Stimulated activated CD8-positive, alpha-beta memory T cell treated with anti-CD3 and anti-CD28 coated beads, Interleukin-12 subunit alpha, Interleukin-12 subunit beta, amount 100 ng/mL, for 24 hours (primary cell): ENCODE data around the gene POLR3F.
"Not testable (repeated sequence)": the region's sequence is repeated elsewhere in the genome, so short reads cannot be mapped to it uniquely, and the experiment has no call there.

Source experiments
- DNase-seq: peaks from one replicate; pipeline ENCODE4 v3.0.0-alpha.2; 2020; ENCODE audit errors: extremely low read depth

Gene POLR3F

GRCh38 chr20:18466894-18467730 is at the start of gene POLR3F, which contains the start of gene DZANK1:
TSS of gene POLR3F (plus strand) at chr20:18467390. CDS start at chr20:18467507, 117 bp downstream.
TSS of gene DZANK1 (minus strand) at chr20:18467030. CDS start at chr20:18465358, 1,672 bp downstream.
- peak; percentile 82 for DNase-seq

GRCh38 chr20:18421608-18422007 is 45.6 kb upstream of the POLR3F start:
- DNase-seq: no peak

- no peak for DNase-seq
Measured at GRCh38 chr20:18427214-18427613, 40.0 kb upstream of the POLR3F start.

- DNase-seq: no peak
Measured at GRCh38 chr20:18428490-18429173, 38.6 kb upstream of the POLR3F start.

GRCh38 chr20:18430172-18430826 is 36.9 kb upstream of the POLR3F start:
- no peak for DNase-seq

GRCh38 chr20:18431206-18431605 is 36.0 kb upstream of the POLR3F start:
- DNase-seq: no peak

- no peak for DNase-seq
Measured at GRCh38 chr20:18436847-18437246, 30.3 kb upstream of the POLR3F start.

- DNase-seq: no peak
Measured at GRCh38 chr20:18440403-18440802, 26.8 kb upstream of the POLR3F start.

GRCh38 chr20:18443886-18444285 is 23.3 kb upstream of the POLR3F start:
- DNase-seq: no peak

- no peak for DNase-seq
Measured at GRCh38 chr20:18456600-18456999, 10.6 kb upstream of the POLR3F start.

GRCh38 chr20:18465536-18466200 is 1.5 kb upstream of the POLR3F start:
- no peak for DNase-seq

- DNase-seq: no peak
Measured at GRCh38 chr20:18466574-18466893, 656 bp upstream of the POLR3F start.

GRCh38 chr20:18477218-18477617 is 10.0 kb downstream of the POLR3F start:
- no peak for DNase-seq

GRCh38 chr20:18477821-18478220 is 10.6 kb downstream of the POLR3F start:
- no peak for DNase-seq

GRCh38 chr20:18481596-18481995 is 14.4 kb downstream of the POLR3F start:
- no peak for DNase-seq

- no peak for DNase-seq
Measured at GRCh38 chr20:18488301-18488700, 21.1 kb downstream of the POLR3F start.

GRCh38 chr20:18496042-18496441 is 28.9 kb downstream of the POLR3F start:
- DNase-seq: no peak

GRCh38 chr20:18496740-18497592 is 29.8 kb downstream of the POLR3F start, which contains the start of gene RBBP9:
TSS of gene RBBP9 (minus strand) at chr20:18497225. CDS start at chr20:18497167, 58 bp downstream.
- peak; percentile 47 for DNase-seq

- DNase-seq: no peak
Measured at GRCh38 chr20:18497603-18498002, 30.4 kb downstream of the POLR3F start.

- not testable (repeated sequence) for DNase-seq
Measured at GRCh38 chr20:18501672-18502071, 34.5 kb downstream of the POLR3F start.

GRCh38 chr20:18504479-18505060 is 37.4 kb downstream of the POLR3F start:
- DNase-seq: no peak
